K562 (cell line): ENCODE data around the gene TRIP10. TPM values are rescaled to one million over a fixed set of nuclear protein-coding genes. Genes with fewer than 3 reads are reported as not detected.
A peak's percentile ranks its signal among the peaks of the same experiment; 100 is the strongest.

Experiments used
- ARID1B ChIP-seq: fragments of 450-650 bp; IDR thresholded peaks from 2 replicates; pipeline ENCODE4 v1.6.1; 2016; ENCODE audit warnings: antibody characterized with exemption, mild to moderate bottlenecking, inconsistent platforms
- ATF4 ChIP-seq: fragments of 450-650 bp; formaldehyde crosslinking; IDR thresholded peaks from 2 replicates; pipeline ENCODE4 v1.4.0; 2022; ENCODE audit warnings: mild to moderate bottlenecking, moderate library complexity
- CC2D1A ChIP-seq: fragments of 450-650 bp; IDR thresholded peaks from 2 replicates; pipeline ENCODE4 v1.6.1; 2017; ENCODE audit warnings: mild to moderate bottlenecking
- E2F1 ChIP-seq: sonication (generic); formaldehyde crosslinking; IDR thresholded peaks from 2 replicates; pipeline ENCODE4 v1.8.1; 2023; ENCODE audit warnings: mild to moderate bottlenecking, missing genetic modification reagents, moderate library complexity
- E2F6 ChIP-seq, 2 experiments: IDR thresholded peaks; 2 replicates each; pipeline ENCODE4 v1.6.1; 2011; ENCODE audit warnings: borderline replicate concordance in 1 of 2, control low read depth in 1 of 2, low read depth in 1 of 2, low read length in 1 of 2, mild to moderate bottlenecking in 1 of 2, mixed read lengths in 1 of 2, moderate library complexity in 1 of 2; ENCODE audit not compliant: insufficient read depth in 1 of 2, insufficient read length in 1 of 2, poor library complexity in 1 of 2, severe bottlenecking in 1 of 2; ENCODE audit errors: extremely low read depth in 1 of 2
- MAZ ChIP-seq, 2 experiments: fragments of 450-650 bp in 1 of 2; sonication (generic) in 1 of 2; formaldehyde crosslinking; IDR thresholded peaks in 1 of 2; conservative IDR thresholded peaks in 1 of 2; 2 replicates each; pipeline versions ENCODE4 v1.4.0 to v1.5.0; 2020; ENCODE audit warnings: mild to moderate bottlenecking in 1 of 2, missing genetic modification reagents in 1 of 2
- NELFE ChIP-seq: IDR thresholded peaks from 2 replicates; pipeline ENCODE4 v1.6.1; 2011; ENCODE audit warnings: mild to moderate bottlenecking; ENCODE audit not compliant: insufficient read depth, insufficient read length
- NONO ChIP-seq, 2 experiments: fragments of 200-400 bp in 1 of 2; fragments of 450-650 bp in 1 of 2; formaldehyde crosslinking in 1 of 2; IDR thresholded peaks; 2 replicates each; pipeline ENCODE4 v1.6.1; 2017; ENCODE audit warnings: low read depth in 2 of 2, mild to moderate bottlenecking in 2 of 2, moderate library complexity in 2 of 2, low read length in 1 of 2
- NR0B1 ChIP-seq: fragments of 450-650 bp; IDR thresholded peaks from one replicate; pipeline ENCODE4 v1.6.1; 2018; ENCODE audit warnings: mild to moderate bottlenecking, moderate library complexity; ENCODE audit not compliant: partially characterized antibody
- RERE ChIP-seq: sonication (generic); formaldehyde crosslinking; IDR thresholded peaks from 2 replicates; pipeline ENCODE4 v1.8.0; 2023; ENCODE audit warnings: missing genetic modification reagents, mild to moderate bottlenecking, borderline replicate concordance
- SRF ChIP-seq, 2 experiments: fragments of 250-450, 450-650 bp in 1 of 2; sonication (Bioruptor Pico) in 1 of 2; sonication (generic) in 1 of 2; formaldehyde crosslinking; IDR thresholded peaks; 2 replicates each; pipeline versions ENCODE4 v1.5.0 to v1.5.1; 2020 to 2022; ENCODE audit warnings: mild to moderate bottlenecking in 1 of 2, missing genetic modification reagents in 1 of 2
- ZBTB9 ChIP-seq: fragments of 450-650 bp; formaldehyde crosslinking; IDR thresholded peaks from 2 replicates; pipeline ENCODE4 v1.4.0; 2020; ENCODE audit warnings: mild to moderate bottlenecking, moderate library complexity
- ZKSCAN8 ChIP-seq: fragments of 200-800 bp; sonication (Bioruptor generic); IDR thresholded peaks from 2 replicates; pipeline ENCODE4 v1.6.1; 2016; ENCODE audit warnings: missing genetic modification characterization, missing compliant biosample characterization
- ZNF217 ChIP-seq: sonication (generic); formaldehyde crosslinking; IDR thresholded peaks from 2 replicates; pipeline ENCODE4 v1.8.0; 2022; ENCODE audit warnings: mild to moderate bottlenecking, missing genetic modification reagents
- polyA plus RNA-seq, 8 experiments: library from polyadenylated mRNA; depleted of rRNA in 4 of 8; stranded (reverse) in 5 of 8; unstranded in 3 of 8; fragments of >200 nt; fragmentation: Nextera tagmentation in 2 of 8; fragmentation: Illumina TruSeq in 1 of 8; extraction: Ambion mirVana in 2 of 8; extraction: Trizol in 1 of 8; gene quantifications; 2 replicates each; pipeline versions ENCODE4 v1.2.1 to v1.2.3, GENCODE V29; 2011 to 2014; ENCODE audit warnings: inconsistent platforms in 1 of 8, missing spikeins in 1 of 8
- total RNA-seq, 7 experiments: library from RNA; depleted of rRNA in 6 of 7; stranded (reverse); fragments of >200 nt in 6 of 7; fragmentation: Illumina TruSeq in 2 of 7; extraction: Trizol in 2 of 7; gene quantifications; 2 replicates each; pipeline versions ENCODE4 v1.2.1 to v1.2.3, GENCODE V29; 2011 to 2021; ENCODE audit warnings: low replicate concordance in 1 of 7

Gene TRIP10
- total and polyA plus RNA-seq, 9 of the 15 experiments (the other 6 are each of a cell fraction or from before 2014, with no cell fraction given) = 1.2 to 66.8 (median 36.1) TPM

- TF ChIP-seq RERE (CRISPR knock-in tag) (no peak), ATF4 (CRISPR knock-in tag) (no peak), CC2D1A (no peak), ARID1B (0 out of 2 replicates have a peak, but pooled peaks have one; percentile 40), ZBTB9 (CRISPR knock-in tag) (no peak), ZNF217 (CRISPR knock-in tag) (no peak), SRF (CRISPR knock-in tag; IDR thresholded peaks at IDR 0.05) (no peak), E2F1 (CRISPR knock-in tag) (no peak), NR0B1 (no peak), NONO (IDR thresholded peaks at IDR 0.05; ENCODE audit: low read depth in 2 of 2, low read length in 1 of 2) (no peak), E2F6 (IDR thresholded peaks at IDR 0.05; ENCODE audit: borderline replicate concordance in 1 of 2, extremely low read depth in 1 of 2, insufficient read depth in 1 of 2, insufficient read length in 1 of 2, low read depth in 1 of 2, low read length in 1 of 2, poor library complexity in 1 of 2, severe bottlenecking in 1 of 2) (peak in 1 of 2 experiments; percentile 21), ZKSCAN8 (CRISPR knock-in tag) (no peak), MAZ (CRISPR knock-in tag; conservative IDR thresholded peaks at IDR 0.05 in 1 of 2, IDR thresholded peaks at IDR 0.05 in 1 of 2) (no peak), NELFE (no peak)
Observed at GRCh38 chr19:6734096-6734696, 5.3 kb upstream of the TRIP10 start (continued).
